IMR-90 (cell line): ENCODE data around the gene PLEKHG5. TPM values are rescaled to one million over a fixed set of nuclear protein-coding genes. Genes with fewer than 3 reads are reported as not detected.

Experiments used
- ATAC-seq: fragments of 200-7000 bp; cut with Tn5 transposase; 2 replicates; pipeline ENCODE4 v1.9.1; 2020; ENCODE audit warnings: low read depth, mild to moderate bottlenecking, moderate library complexity
- BruUV-seq: library from RNA; stranded (reverse); fragments of 400-500 nt; replicated peaks from 2 replicates; lab custom pipeline; 2021; lab: Mats Ljungman, UMichigan
- CTCF ChIA-PET: fragments of 300-600 bp; formaldehyde crosslinking; extraction: SDS; loops from one replicate; lab custom pipeline; 2021; ENCODE audit warnings: antibody characterized with exemption; lab: Yijun Ruan, JAX
- POLR2A ChIA-PET: fragments of 300-600 bp; sonication (Branson Sonifier 250); formaldehyde crosslinking; loops from one replicate; lab custom pipeline; 2022; ENCODE audit warnings: antibody characterized with exemption; ENCODE audit not compliant: unreplicated experiment; lab: Charles Lee
- DNase-seq: peaks from one replicate; pipeline ENCODE4 v3.0.0; 2013
- H2AFZ ChIP-seq: replicated peaks from 2 replicates; pipeline ENCODE3; 2013; ENCODE audit warnings: low read length, mild to moderate bottlenecking; ENCODE audit not compliant: poor library complexity
- H2AK5ac ChIP-seq: 2 replicates; pipeline ENCODE4 v1.6.1; 2013; ENCODE audit warnings: low read depth, low read length, inconsistent platforms
- H2AK9ac ChIP-seq: replicated peaks from 2 replicates; pipeline ENCODE3; 2013; ENCODE audit warnings: mild to moderate bottlenecking, low read depth, low read length, moderate library complexity; ENCODE audit not compliant: poor library complexity
- H2BK120ac ChIP-seq: 2 replicates; pipeline ENCODE4 v1.6.1; 2013; ENCODE audit warnings: low read depth, low read length, inconsistent platforms
- H2BK15ac ChIP-seq: 3 replicates; pipeline ENCODE4 v1.6.1; 2013; ENCODE audit warnings: low read depth, low read length, inconsistent platforms
- H2BK20ac ChIP-seq: 2 replicates; pipeline ENCODE4 v1.6.1; 2013; ENCODE audit warnings: low read depth, mild to moderate bottlenecking, inconsistent platforms, low read length, moderate library complexity
- H2BK5ac ChIP-seq: 2 replicates; pipeline ENCODE4 v1.6.1; 2013; ENCODE audit warnings: mild to moderate bottlenecking, low read depth, low read length, inconsistent platforms; ENCODE audit not compliant: poor library complexity, severe bottlenecking
- H3K14ac ChIP-seq: replicated peaks from 2 replicates; pipeline ENCODE4 v1.6.1; 2013; ENCODE audit warnings: low read depth, low read length, inconsistent platforms
- H3K18ac ChIP-seq: 2 replicates; pipeline ENCODE4 v1.6.1; 2013; ENCODE audit warnings: low read depth, low read length, control low read depth
- H3K23ac ChIP-seq: 2 replicates; pipeline ENCODE4 v1.6.1; 2013; ENCODE audit warnings: low read depth, low read length, inconsistent platforms
- H3K27ac ChIP-seq: 2 replicates; pipeline ENCODE4 v1.5.1; 2013; ENCODE audit warnings: mild to moderate bottlenecking, control low read depth, low read length; ENCODE audit not compliant: insufficient read depth
- H3K27me3 ChIP-seq: 2 replicates; pipeline ENCODE4 v1.6.1; 2013; ENCODE audit warnings: low read length; ENCODE audit not compliant: control insufficient read depth, insufficient read depth
- H3K36me3 ChIP-seq: 2 replicates; pipeline ENCODE4 v1.6.1; 2013; ENCODE audit warnings: low read length, mixed read lengths; ENCODE audit not compliant: control insufficient read depth, insufficient read depth
- H3K4ac ChIP-seq: 2 replicates; pipeline ENCODE4 v1.6.1; 2013; ENCODE audit warnings: low read depth, low read length, inconsistent platforms
- H3K4me1 ChIP-seq: 2 replicates; pipeline ENCODE4 v1.6.1; 2013; ENCODE audit warnings: low read length, mixed read lengths; ENCODE audit not compliant: control insufficient read depth, insufficient read depth
- H3K4me2 ChIP-seq: 2 replicates; pipeline ENCODE4 v1.6.1; 2013; ENCODE audit warnings: low read depth, mild to moderate bottlenecking, control low read depth, low read length, moderate library complexity
- H3K4me3 ChIP-seq: 2 replicates; pipeline ENCODE4 v1.5.1; 2013; ENCODE audit warnings: low read depth, mild to moderate bottlenecking, control low read depth, low read length, moderate library complexity; ENCODE audit not compliant: insufficient read depth
- H3K56ac ChIP-seq: 2 replicates; pipeline ENCODE4 v1.6.1; 2013; ENCODE audit warnings: low read length, inconsistent platforms; ENCODE audit not compliant: insufficient read depth; ENCODE audit errors: extremely low read depth
- H3K79me1 ChIP-seq, 2 experiments: 2 replicates each; pipeline ENCODE4 v1.6.1; 2013; ENCODE audit warnings: low read length in 2 of 2, inconsistent platforms in 1 of 2, low read depth in 1 of 2
- H3K9ac ChIP-seq: 2 replicates; pipeline ENCODE4 v1.6.1; 2013; ENCODE audit warnings: low read depth, low read length, control low read depth
- H3K9me1 ChIP-seq: 2 replicates; pipeline ENCODE4 v1.6.1; 2013; ENCODE audit warnings: low read length, inconsistent platforms; ENCODE audit not compliant: insufficient read depth
- H3K9me3 ChIP-seq: 2 replicates; pipeline ENCODE4 v1.6.1; 2013; ENCODE audit warnings: low read length; ENCODE audit not compliant: control insufficient read depth, insufficient read depth
- H4K20me1 ChIP-seq: 2 replicates; pipeline ENCODE4 v1.6.1; 2013; ENCODE audit warnings: low read length, inconsistent platforms; ENCODE audit not compliant: insufficient read depth
- H4K5ac ChIP-seq: 2 replicates; pipeline ENCODE4 v1.6.1; 2013; ENCODE audit warnings: mild to moderate bottlenecking, low read depth, low read length, control low read depth
- H4K8ac ChIP-seq, 2 experiments: 2 replicates each; pipeline ENCODE4 v1.6.1; 2013; ENCODE audit warnings: low read depth in 2 of 2, low read length in 2 of 2, control low read depth in 1 of 2, inconsistent platforms in 1 of 2
- H4K91ac ChIP-seq: 2 replicates; pipeline ENCODE4 v1.6.1; 2013; ENCODE audit warnings: low read depth, low read length, inconsistent platforms; ENCODE audit not compliant: insufficient read depth
- CEBPB ChIP-seq: IDR thresholded peaks from 2 replicates; pipeline ENCODE4 v1.6.1; 2012; ENCODE audit warnings: low read depth, low read length, improper control_type of control experiment
- CHD1 ChIP-seq: IDR thresholded peaks from 2 replicates; pipeline ENCODE4 v1.6.1; 2012; ENCODE audit warnings: low read depth, low read length, improper control_type of control experiment
- FOS ChIP-seq: fragments of 150-350 bp; IDR thresholded peaks from 2 replicates; pipeline ENCODE4 v1.6.1; 2016; ENCODE audit warnings: low read depth, low read length
- MAFK ChIP-seq: IDR thresholded peaks from 2 replicates; pipeline ENCODE4 v1.6.1; 2012; ENCODE audit warnings: low read depth, low read length, improper control_type of control experiment
- MAZ ChIP-seq: IDR thresholded peaks from 2 replicates; pipeline ENCODE4 v1.6.1; 2012; ENCODE audit warnings: low read depth, mild to moderate bottlenecking, low read length, improper control_type of control experiment, moderate library complexity, borderline replicate concordance
- MXI1 ChIP-seq: IDR thresholded peaks from 2 replicates; pipeline ENCODE4 v1.6.1; 2012; ENCODE audit warnings: low read depth, mild to moderate bottlenecking, low read length, moderate library complexity, borderline replicate concordance
- NFE2L2 ChIP-seq: fragments of 150-350 bp; IDR thresholded peaks from 2 replicates; pipeline ENCODE4 v1.6.1; 2016; ENCODE audit warnings: low read depth, mild to moderate bottlenecking, low read length
- POLR2A ChIP-seq: IDR thresholded peaks from 2 replicates; pipeline ENCODE4 v1.6.1; 2012; ENCODE audit warnings: mild to moderate bottlenecking, low read depth, low read length
- RAD21 ChIP-seq: IDR thresholded peaks from 2 replicates; pipeline ENCODE4 v1.6.1; 2012; ENCODE audit warnings: low read length, improper control_type of control experiment
- RCOR1 ChIP-seq: IDR thresholded peaks from 2 replicates; pipeline ENCODE4 v1.6.1; 2012; ENCODE audit warnings: mild to moderate bottlenecking, low read length, improper control_type of control experiment; ENCODE audit not compliant: insufficient replicate concordance
- RFX5 ChIP-seq: IDR thresholded peaks from 2 replicates; pipeline ENCODE4 v1.8.0; 2012; ENCODE audit warnings: low read depth, mild to moderate bottlenecking, low read length, moderate library complexity
- WGBS, 2 experiments: methylation state at CpG; one replicate each; pipeline versions ENCODE4 v1.1.5 to v1.1.7; 2013; ENCODE audit warnings: missing lambda C conversion rate in 2 of 2; ENCODE audit not compliant: insufficient read length in 1 of 2; ENCODE audit errors: extremely low coverage in 2 of 2; 5-methylcytosine and 5-hydroxymethylcytosine counted together
- dilution Hi-C: fragments of 300-500 bp; cut with HindIII; formaldehyde crosslinking; loops from one replicate; pipeline ENCODE4 v1.14.3; 2018; ENCODE audit warnings: low sequenced_read_pairs; ENCODE audit not compliant: unreplicated experiment
- in situ Hi-C: fragments of 300-500 bp; cut with MboI; formaldehyde crosslinking; loops from 3 replicates; pipeline ENCODE4 v1.14.3; 2019; ENCODE audit warnings: low sequenced_read_pairs, inconsistent platforms, mixed read lengths
- intact Hi-C: fragments of 100-400 bp; cut with micrococcal nuclease; formaldehyde crosslinking; loops from 2 replicates; pipeline ENCODE4 v1.10.0; 2022
- polyA plus RNA-seq, 3 experiments: library from polyadenylated mRNA; depleted of rRNA; stranded (reverse); fragments of >200 nt; gene quantifications; 2 replicates each; pipeline ENCODE4 v1.2.3, GENCODE V29; 2012; ENCODE audit warnings: low replicate concordance in 1 of 3
- total RNA-seq: library from RNA; depleted of rRNA; stranded (reverse); fragments of >200 nt; gene quantifications from 2 replicates; pipeline ENCODE4 v1.2.3, GENCODE V29; 2012
- TF ChIP-seq, protein P1 (sequence below): fragments of 150-350 bp; IDR thresholded peaks from 2 replicates; pipeline ENCODE4 v1.6.1; 2016; ENCODE audit warnings: low read depth, mild to moderate bottlenecking, low read length, moderate library complexity, borderline replicate concordance
- TF ChIP-seq, protein P2 (sequence below): conservative IDR thresholded peaks from 2 replicates; pipeline ENCODE4 v1.5.1; 2012; ENCODE audit warnings: mild to moderate bottlenecking, low read depth, low read length, improper control_type of control experiment
- TF ChIP-seq, protein P3 (sequence below): fragments of 150-350 bp; IDR thresholded peaks from 2 replicates; pipeline ENCODE4 v1.6.1; 2017; ENCODE audit warnings: mild to moderate bottlenecking, antibody characterized with exemption, low read length, low read depth

The PLEKHG5 gene
- total and polyA plus RNA-seq, 2 of the 4 experiments (the other 2 are of a cell fraction), result 4.8 to 11.6 TPM

DNA sequence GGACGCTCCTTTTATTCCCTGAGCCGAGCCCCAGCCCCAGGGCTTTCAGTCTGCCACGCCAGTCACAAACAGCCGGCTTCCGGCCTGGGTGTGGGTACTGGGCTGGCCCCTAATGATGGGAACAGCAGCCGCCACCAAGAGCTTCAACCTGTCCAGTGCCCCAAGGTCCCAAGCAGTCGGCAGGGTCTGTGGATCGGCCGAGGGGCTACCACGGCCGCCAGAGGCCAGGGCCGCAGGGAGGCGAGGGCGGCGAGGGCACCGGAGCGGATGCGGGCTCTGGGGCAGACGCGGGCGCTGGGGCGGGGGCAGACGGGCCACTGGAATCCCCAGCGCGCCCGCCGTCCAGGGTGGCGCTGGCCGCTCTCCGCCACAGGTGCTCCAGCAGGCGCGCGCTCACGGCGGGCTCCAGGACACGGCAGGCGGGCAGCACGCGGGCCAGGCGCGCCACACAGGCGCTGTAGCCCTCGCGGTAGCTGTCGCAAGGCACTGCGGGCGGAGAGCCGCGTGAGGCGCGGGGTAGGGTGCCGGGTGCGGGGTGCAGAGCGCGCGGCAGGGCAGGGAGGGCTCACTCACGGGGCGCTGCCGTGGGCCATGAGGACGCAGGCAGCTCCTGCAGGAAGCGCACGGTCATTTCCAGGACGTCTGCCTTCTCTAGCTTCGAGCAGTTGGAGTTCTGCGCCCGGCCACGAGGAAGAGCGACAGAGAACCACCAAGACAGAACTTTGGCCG is 72.6 kb downstream of the PLEKHG5 start:
- no peak overlapping the region for H3K27ac ChIP-seq
- peaks cover 2% of the 10 kb centered on the region for H3K4me1 ChIP-seq
- no peak overlapping the region for H3K56ac ChIP-seq
- peaks cover 78% of the 10 kb centered on the region for H3K27me3 ChIP-seq
- H3K14ac ChIP-seq, result no peak overlapping the region
- WGBS, 2 experiments, result 13% methylated on average over 54 of the region's 69 CpGs; no CpG with 5 or more reads in 1 of the 2 experiments
- no peak overlapping the region for H4K91ac ChIP-seq
- no TSS peak for BruUV-seq
- no peak overlapping the region for H2BK5ac ChIP-seq
- no peaks in the 10 kb centered on the region for H3K36me3 ChIP-seq
- H4K5ac ChIP-seq, result no peak overlapping the region
- H3K4ac ChIP-seq, result no peak overlapping the region
- no peak for ATAC-seq
- no peak overlapping the region for H3K9ac ChIP-seq
- no peak overlapping the region for H3K4me3 ChIP-seq
- in situ Hi-C loops, result no loop called here
- H3K9me1 ChIP-seq, result no peaks in the 10 kb centered on the region
- no peak overlapping the region for H2BK15ac ChIP-seq
- no peak overlapping the region for H3K23ac ChIP-seq
- DNase-seq, result no peak
- no peak overlapping the region for H3K4me2 ChIP-seq
- H3K9me3 ChIP-seq, result no peaks in the 10 kb centered on the region
- dilution Hi-C loops, result no loop called here
- TF ChIP-seq RAD21 (no peak), NFE2L2 (no peak), POLR2A (no peak), FOS (no peak), MXI1 (no peak), CEBPB (no peak), RCOR1 (no peak), CHD1 (no peak), RFX5 (no peak), MAFK (no peak), MAZ (no peak)
- TF ChIP-seq, protein P1, sequence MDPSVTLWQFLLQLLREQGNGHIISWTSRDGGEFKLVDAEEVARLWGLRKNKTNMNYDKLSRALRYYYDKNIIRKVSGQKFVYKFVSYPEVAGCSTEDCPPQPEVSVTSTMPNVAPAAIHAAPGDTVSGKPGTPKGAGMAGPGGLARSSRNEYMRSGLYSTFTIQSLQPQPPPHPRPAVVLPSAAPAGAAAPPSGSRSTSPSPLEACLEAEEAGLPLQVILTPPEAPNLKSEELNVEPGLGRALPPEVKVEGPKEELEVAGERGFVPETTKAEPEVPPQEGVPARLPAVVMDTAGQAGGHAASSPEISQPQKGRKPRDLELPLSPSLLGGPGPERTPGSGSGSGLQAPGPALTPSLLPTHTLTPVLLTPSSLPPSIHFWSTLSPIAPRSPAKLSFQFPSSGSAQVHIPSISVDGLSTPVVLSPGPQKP, result no peak
- TF ChIP-seq, protein P2, sequence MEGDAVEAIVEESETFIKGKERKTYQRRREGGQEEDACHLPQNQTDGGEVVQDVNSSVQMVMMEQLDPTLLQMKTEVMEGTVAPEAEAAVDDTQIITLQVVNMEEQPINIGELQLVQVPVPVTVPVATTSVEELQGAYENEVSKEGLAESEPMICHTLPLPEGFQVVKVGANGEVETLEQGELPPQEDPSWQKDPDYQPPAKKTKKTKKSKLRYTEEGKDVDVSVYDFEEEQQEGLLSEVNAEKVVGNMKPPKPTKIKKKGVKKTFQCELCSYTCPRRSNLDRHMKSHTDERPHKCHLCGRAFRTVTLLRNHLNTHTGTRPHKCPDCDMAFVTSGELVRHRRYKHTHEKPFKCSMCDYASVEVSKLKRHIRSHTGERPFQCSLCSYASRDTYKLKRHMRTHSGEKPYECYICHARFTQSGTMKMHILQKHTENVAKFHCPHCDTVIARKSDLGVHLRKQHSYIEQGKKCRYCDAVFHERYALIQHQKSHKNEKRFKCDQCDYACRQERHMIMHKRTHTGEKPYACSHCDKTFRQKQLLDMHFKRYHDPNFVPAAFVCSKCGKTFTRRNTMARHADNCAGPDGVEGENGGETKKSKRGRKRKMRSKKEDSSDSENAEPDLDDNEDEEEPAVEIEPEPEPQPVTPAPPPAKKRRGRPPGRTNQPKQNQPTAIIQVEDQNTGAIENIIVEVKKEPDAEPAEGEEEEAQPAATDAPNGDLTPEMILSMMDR, result no peak
- TF ChIP-seq, protein P3, sequence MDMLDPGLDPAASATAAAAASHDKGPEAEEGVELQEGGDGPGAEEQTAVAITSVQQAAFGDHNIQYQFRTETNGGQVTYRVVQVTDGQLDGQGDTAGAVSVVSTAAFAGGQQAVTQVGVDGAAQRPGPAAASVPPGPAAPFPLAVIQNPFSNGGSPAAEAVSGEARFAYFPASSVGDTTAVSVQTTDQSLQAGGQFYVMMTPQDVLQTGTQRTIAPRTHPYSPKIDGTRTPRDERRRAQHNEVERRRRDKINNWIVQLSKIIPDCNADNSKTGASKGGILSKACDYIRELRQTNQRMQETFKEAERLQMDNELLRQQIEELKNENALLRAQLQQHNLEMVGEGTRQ, result no peak
- CTCF ChIA-PET, result interaction anchor here (3.7 kb wide), 1 partner anchor 19 kb away, joined by 13 read pairs; no protein-coding TSS in a partner anchor
- H2AFZ ChIP-seq, result peak overlapping the region; percentile 56
- H3K18ac ChIP-seq, result no peak overlapping the region
- no peak overlapping the region for H2BK20ac ChIP-seq
- peaks cover 8% of the 10 kb centered on the region; the same call in 1 of the 2 replicates for H4K20me1 ChIP-seq
- POLR2A ChIA-PET, result no interaction called here
- no peak overlapping the region for H2AK5ac ChIP-seq
- H4K8ac ChIP-seq, result no peak overlapping the region
- no peak overlapping the region for H2BK120ac ChIP-seq
- no peaks in the 10 kb centered on the region for H3K79me1 ChIP-seq
- intact Hi-C loops, result no loop called here
- no peak overlapping the region for H2AK9ac ChIP-seq
